SK-N-SH treated with all-trans-retinoic acid at 6 μM for 48 hours (cell line): ENCODE data around the gene CACNA1H.

Experiments used
- ATAC-seq: fragments of 200-7000 bp; cut with Tn5 transposase; 3 replicates; pipeline ENCODE4 v1.9.1; 2020; ENCODE audit warnings: mild to moderate bottlenecking, moderate library complexity
- ARNTL ChIP-seq: fragments of 450-650 bp; formaldehyde crosslinking; IDR thresholded peaks from 2 replicates; pipeline ENCODE4 v1.5.0; 2020; ENCODE audit warnings: low read depth, mild to moderate bottlenecking, moderate library complexity, borderline replicate concordance
- BACH2 ChIP-seq: fragments of 250-450 bp; sonication (Bioruptor Pico); IDR thresholded peaks from 2 replicates; pipeline ENCODE4 v1.9.0; 2021; ENCODE audit warnings: mild to moderate bottlenecking, borderline replicate concordance
- CSDC2 ChIP-seq: fragments of 250-450 bp; sonication (Bioruptor Pico); IDR thresholded peaks from 2 replicates; pipeline ENCODE4 v1.5.0; 2020; ENCODE audit warnings: mild to moderate bottlenecking, moderate library complexity
- ESRRG ChIP-seq: fragments of 250-450 bp; sonication (Bioruptor Pico); IDR thresholded peaks from 2 replicates; pipeline ENCODE4 v1.6.1; 2021; ENCODE audit warnings: mild to moderate bottlenecking
- GLIS3 ChIP-seq: fragments of 250-450 bp; sonication (Bioruptor Pico); IDR thresholded peaks from 2 replicates; pipeline ENCODE4 v1.5.0; 2020; ENCODE audit warnings: mild to moderate bottlenecking, moderate library complexity
- ISL1 ChIP-seq: fragments of 250-450 bp; sonication (Bioruptor Pico); IDR thresholded peaks from 2 replicates; pipeline ENCODE4 v2.1.2; 2022; ENCODE audit warnings: mild to moderate bottlenecking, moderate library complexity
- OSR1 ChIP-seq: fragments of 250-450 bp; sonication (Bioruptor Pico); IDR thresholded peaks from 2 replicates; pipeline ENCODE4 v1.8.0; 2022; ENCODE audit warnings: moderate library complexity, mild to moderate bottlenecking, inconsistent platforms
- PPARA ChIP-seq: fragments of 250-450 bp; sonication (Bioruptor Pico); IDR thresholded peaks from 2 replicates; pipeline ENCODE4 v1.5.0; 2020; ENCODE audit warnings: mild to moderate bottlenecking, borderline replicate concordance
- RARB ChIP-seq: fragments of 250-450 bp; sonication (Bioruptor Pico); IDR thresholded peaks from 2 replicates; pipeline ENCODE4 v1.8.0; 2021; ENCODE audit warnings: mild to moderate bottlenecking, moderate library complexity
- SNAI2 ChIP-seq: fragments of 250-450 bp; sonication (Bioruptor Pico); IDR thresholded peaks from 2 replicates; pipeline ENCODE4 v1.5.0; 2020; ENCODE audit warnings: mild to moderate bottlenecking, moderate library complexity
- TCF4 ChIP-seq: fragments of 250-450 bp; sonication (Bioruptor Pico); IDR thresholded peaks from 2 replicates; pipeline ENCODE4 v1.8.0; 2021; ENCODE audit warnings: mild to moderate bottlenecking, moderate library complexity, borderline replicate concordance
- TOX ChIP-seq: fragments of 250-450 bp; sonication (Bioruptor Pico); IDR thresholded peaks from 2 replicates; pipeline ENCODE4 v1.8.0; 2021; ENCODE audit warnings: mild to moderate bottlenecking, moderate library complexity, borderline replicate concordance
- ZC3H10 ChIP-seq: fragments of 250-450 bp; sonication (Bioruptor Pico); IDR thresholded peaks from 2 replicates; pipeline ENCODE4 v1.5.1; 2021; ENCODE audit warnings: mild to moderate bottlenecking, moderate library complexity
- ZFP3 ChIP-seq: fragments of 250-450 bp; sonication (Bioruptor Pico); IDR thresholded peaks from 2 replicates; pipeline ENCODE4 v1.5.0; 2020; ENCODE audit warnings: mild to moderate bottlenecking, moderate library complexity
- ZFP30 ChIP-seq: fragments of 450-650 bp; formaldehyde crosslinking; IDR thresholded peaks from 2 replicates; pipeline ENCODE4 v1.5.0; 2022; ENCODE audit warnings: mild to moderate bottlenecking, moderate library complexity
- ZNF565 ChIP-seq: fragments of 450-650 bp; formaldehyde crosslinking; conservative IDR thresholded peaks from 2 replicates; pipeline ENCODE4 v1.5.0; 2020; ENCODE audit warnings: low read depth, mild to moderate bottlenecking, moderate library complexity
- ZNF70 ChIP-seq: fragments of 450-650 bp; formaldehyde crosslinking; IDR thresholded peaks from 2 replicates; pipeline ENCODE4 v1.5.0; 2020; ENCODE audit warnings: mild to moderate bottlenecking, moderate library complexity
- ZNF8 ChIP-seq: fragments of 450-650 bp; formaldehyde crosslinking; IDR thresholded peaks from 2 replicates; pipeline ENCODE4 v1.5.0; 2020; ENCODE audit warnings: mild to moderate bottlenecking, moderate library complexity
- TF ChIP-seq, protein P1 (sequence below): fragments of 250-450 bp; sonication (Bioruptor Pico); IDR thresholded peaks from 2 replicates; pipeline ENCODE4 v1.5.0; 2020; ENCODE audit warnings: mild to moderate bottlenecking, moderate library complexity
- TF ChIP-seq, protein P2 (sequence below): fragments of 250-450 bp; sonication (Bioruptor Pico); IDR thresholded peaks from 2 replicates; pipeline ENCODE4 v1.8.0; 2021; ENCODE audit warnings: low read depth, mild to moderate bottlenecking, moderate library complexity, borderline replicate concordance
- TF ChIP-seq, protein P3 (sequence below): fragments of 250-450 bp; sonication (Bioruptor Pico); IDR thresholded peaks from 2 replicates; pipeline ENCODE4 v1.8.0; 2020; ENCODE audit warnings: mild to moderate bottlenecking, moderate library complexity, borderline replicate concordance
- TF ChIP-seq, protein P4 (sequence below): fragments of 250-450 bp; sonication (Bioruptor Pico); IDR thresholded peaks from 2 replicates; pipeline ENCODE4 v1.5.1; 2021; ENCODE audit warnings: mild to moderate bottlenecking, moderate library complexity

CACNA1H gene

DNA sequence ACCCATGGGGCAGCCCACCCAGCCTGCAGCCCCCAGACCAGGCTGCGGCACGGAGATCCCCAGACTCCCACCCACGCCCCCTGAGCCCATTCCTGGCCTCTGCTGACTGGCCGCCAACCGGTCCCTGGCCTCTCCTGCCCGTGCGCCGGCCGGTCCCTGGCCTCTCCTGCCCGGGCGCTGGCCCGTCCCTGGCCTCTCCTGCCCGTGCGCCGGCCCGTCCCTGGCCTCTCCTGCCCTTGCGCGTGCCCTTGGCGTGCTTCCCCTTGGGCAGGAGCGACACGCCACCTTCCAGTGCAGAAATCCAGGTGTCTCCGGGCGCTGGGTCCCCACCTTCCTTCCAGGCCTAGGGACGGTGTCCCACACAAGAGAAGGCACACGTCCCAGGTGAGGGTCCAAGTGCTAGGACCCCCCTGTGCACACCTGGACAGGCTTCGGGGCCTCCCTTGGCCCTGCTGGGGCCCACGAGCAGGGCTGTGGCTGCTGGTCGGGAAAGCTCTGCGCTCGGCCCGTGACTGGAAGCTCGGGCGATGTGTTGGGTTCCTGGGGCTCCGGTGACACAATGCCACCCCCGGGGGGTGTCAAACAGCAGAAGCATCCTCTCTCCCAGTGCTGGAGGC is 21.4 kb upstream of the CACNA1H start:
- no peak for TF ChIP-seq TCF4
- no peak for TF ChIP-seq ZFP3 (CRISPR knock-in tag)
- TF ChIP-seq, protein P1, sequence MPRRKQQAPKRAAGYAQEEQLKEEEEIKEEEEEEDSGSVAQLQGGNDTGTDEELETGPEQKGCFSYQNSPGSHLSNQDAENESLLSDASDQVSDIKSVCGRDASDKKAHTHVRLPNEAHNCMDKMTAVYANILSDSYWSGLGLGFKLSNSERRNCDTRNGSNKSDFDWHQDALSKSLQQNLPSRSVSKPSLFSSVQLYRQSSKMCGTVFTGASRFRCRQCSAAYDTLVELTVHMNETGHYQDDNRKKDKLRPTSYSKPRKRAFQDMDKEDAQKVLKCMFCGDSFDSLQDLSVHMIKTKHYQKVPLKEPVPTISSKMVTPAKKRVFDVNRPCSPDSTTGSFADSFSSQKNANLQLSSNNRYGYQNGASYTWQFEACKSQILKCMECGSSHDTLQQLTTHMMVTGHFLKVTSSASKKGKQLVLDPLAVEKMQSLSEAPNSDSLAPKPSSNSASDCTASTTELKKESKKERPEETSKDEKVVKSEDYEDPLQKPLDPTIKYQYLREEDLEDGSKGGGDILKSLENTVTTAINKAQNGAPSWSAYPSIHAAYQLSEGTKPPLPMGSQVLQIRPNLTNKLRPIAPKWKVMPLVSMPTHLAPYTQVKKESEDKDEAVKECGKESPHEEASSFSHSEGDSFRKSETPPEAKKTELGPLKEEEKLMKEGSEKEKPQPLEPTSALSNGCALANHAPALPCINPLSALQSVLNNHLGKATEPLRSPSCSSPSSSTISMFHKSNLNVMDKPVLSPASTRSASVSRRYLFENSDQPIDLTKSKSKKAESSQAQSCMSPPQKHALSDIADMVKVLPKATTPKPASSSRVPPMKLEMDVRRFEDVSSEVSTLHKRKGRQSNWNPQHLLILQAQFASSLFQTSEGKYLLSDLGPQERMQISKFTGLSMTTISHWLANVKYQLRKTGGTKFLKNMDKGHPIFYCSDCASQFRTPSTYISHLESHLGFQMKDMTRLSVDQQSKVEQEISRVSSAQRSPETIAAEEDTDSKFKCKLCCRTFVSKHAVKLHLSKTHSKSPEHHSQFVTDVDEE (CRISPR knock-in tag): no peak
- TF ChIP-seq RARB (CRISPR knock-in tag): no peak
- TF ChIP-seq, protein P2, sequence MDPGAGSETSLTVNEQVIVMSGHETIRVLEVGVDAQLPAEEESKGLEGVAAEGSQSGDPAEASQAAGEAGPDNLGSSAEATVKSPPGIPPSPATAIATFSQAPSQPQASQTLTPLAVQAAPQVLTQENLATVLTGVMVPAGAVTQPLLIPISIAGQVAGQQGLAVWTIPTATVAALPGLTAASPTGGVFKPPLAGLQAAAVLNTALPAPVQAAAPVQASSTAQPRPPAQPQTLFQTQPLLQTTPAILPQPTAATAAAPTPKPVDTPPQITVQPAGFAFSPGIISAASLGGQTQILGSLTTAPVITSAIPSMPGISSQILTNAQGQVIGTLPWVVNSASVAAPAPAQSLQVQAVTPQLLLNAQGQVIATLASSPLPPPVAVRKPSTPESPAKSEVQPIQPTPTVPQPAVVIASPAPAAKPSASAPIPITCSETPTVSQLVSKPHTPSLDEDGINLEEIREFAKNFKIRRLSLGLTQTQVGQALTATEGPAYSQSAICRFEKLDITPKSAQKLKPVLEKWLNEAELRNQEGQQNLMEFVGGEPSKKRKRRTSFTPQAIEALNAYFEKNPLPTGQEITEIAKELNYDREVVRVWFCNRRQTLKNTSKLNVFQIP (CRISPR knock-in tag): no peak
- TF ChIP-seq ZNF70 (CRISPR knock-in tag): no peak
- ATAC-seq: no peak

DNA sequence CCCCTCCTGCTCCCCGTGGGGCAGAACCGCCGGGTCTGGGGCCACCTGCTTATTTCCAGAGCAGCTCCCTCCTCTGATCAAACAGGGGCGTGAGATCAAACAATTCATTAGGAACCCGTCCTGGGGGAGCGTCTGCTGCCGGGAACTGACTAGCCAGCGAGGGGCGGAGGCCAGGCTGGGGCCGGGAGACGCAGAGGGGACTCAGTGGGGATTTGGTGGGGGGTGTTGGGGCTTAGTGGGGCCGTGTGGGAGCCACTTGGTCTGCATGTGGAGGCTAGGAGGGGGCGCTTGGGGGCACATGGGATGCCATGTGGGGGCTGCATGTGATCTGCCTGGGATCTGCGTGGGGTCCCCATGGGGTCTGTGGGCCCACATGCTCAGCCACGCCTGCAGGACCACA is 20.5 kb upstream of the CACNA1H start:
- TF ChIP-seq CSDC2 (CRISPR knock-in tag) (no peak), ARNTL (CRISPR knock-in tag) (no peak), ZNF8 (CRISPR knock-in tag) (no peak), TOX (CRISPR knock-in tag) (no peak), TCF4 (no peak), OSR1 (no peak), ISL1 (CRISPR knock-in tag) (no peak), PPARA (no peak), SNAI2 (no peak)
- TF ChIP-seq, protein P1 (CRISPR knock-in tag): no peak
- TF ChIP-seq, protein P3, sequence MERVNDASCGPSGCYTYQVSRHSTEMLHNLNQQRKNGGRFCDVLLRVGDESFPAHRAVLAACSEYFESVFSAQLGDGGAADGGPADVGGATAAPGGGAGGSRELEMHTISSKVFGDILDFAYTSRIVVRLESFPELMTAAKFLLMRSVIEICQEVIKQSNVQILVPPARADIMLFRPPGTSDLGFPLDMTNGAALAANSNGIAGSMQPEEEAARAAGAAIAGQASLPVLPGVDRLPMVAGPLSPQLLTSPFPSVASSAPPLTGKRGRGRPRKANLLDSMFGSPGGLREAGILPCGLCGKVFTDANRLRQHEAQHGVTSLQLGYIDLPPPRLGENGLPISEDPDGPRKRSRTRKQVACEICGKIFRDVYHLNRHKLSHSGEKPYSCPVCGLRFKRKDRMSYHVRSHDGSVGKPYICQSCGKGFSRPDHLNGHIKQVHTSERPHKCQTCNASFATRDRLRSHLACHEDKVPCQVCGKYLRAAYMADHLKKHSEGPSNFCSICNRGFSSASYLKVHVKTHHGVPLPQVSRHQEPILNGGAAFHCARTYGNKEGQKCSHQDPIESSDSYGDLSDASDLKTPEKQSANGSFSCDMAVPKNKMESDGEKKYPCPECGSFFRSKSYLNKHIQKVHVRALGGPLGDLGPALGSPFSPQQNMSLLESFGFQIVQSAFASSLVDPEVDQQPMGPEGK (CRISPR knock-in tag): no peak
- ATAC-seq: no peak

DNA sequence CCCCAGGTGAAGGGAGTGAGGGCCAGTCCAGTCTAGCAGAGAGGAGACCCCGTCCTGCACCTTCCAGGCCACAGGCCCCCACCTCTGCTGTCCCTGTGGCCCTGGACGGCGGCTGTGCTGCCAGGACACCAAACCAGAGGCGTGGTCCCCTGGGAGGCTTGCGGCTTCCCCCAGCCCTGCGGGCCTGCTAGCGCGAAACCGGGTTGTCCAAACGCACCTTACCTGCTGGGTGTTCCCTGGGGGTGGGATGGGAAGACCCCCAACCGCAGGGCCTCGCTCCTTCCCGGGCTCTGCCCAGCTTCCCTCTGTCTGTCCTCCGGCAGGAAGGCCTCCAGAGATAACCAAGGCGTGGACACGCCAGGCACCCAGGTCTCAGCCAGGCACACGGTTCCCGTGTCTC is 19.6 kb upstream of the CACNA1H start:
- ATAC-seq: no peak
- TF ChIP-seq ZNF565 (CRISPR knock-in tag) (no peak), ISL1 (CRISPR knock-in tag) (no peak), TOX (CRISPR knock-in tag) (no peak), TCF4 (no peak), ESRRG (CRISPR knock-in tag) (no peak), BACH2 (CRISPR knock-in tag) (no peak), ZFP30 (CRISPR knock-in tag) (no peak), SNAI2 (no peak), OSR1 (no peak), RARB (CRISPR knock-in tag) (no peak), GLIS3 (CRISPR knock-in tag) (no peak), ZC3H10 (CRISPR knock-in tag) (no peak)
- TF ChIP-seq, protein P2 (CRISPR knock-in tag): no peak
- TF ChIP-seq, protein P4, sequence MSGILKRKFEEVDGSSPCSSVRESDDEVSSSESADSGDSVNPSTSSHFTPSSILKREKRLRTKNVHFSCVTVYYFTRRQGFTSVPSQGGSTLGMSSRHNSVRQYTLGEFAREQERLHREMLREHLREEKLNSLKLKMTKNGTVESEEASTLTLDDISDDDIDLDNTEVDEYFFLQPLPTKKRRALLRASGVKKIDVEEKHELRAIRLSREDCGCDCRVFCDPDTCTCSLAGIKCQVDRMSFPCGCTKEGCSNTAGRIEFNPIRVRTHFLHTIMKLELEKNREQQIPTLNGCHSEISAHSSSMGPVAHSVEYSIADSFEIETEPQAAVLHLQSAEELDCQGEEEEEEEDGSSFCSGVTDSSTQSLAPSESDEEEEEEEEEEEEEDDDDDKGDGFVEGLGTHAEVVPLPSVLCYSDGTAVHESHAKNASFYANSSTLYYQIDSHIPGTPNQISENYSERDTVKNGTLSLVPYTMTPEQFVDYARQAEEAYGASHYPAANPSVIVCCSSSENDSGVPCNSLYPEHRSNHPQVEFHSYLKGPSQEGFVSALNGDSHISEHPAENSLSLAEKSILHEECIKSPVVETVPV (CRISPR knock-in tag): no peak
- TF ChIP-seq, protein P3 (CRISPR knock-in tag): no peak
